Stimulated activated CD4-positive, alpha-beta T cell treated with anti-CD3 and anti-CD28 coated beads, Interleukin-4, amount 100 ng/mL, for 24 hours (primary cell): Measurements from ENCODE around the gene ENG.
"Not testable (repeated sequence)": the region's sequence is repeated elsewhere in the genome, so short reads cannot be mapped to it uniquely, and the experiment has no call there.

ENCODE experiments used
- DNase-seq: peaks from one replicate; pipeline ENCODE4 v3.0.0-alpha.2; 2020

Gene ENG

GRCh38 chr9:127863191-127863621 lies 8.7 kb upstream of the ENG start:
- DNase-seq: no peak

GRCh38 chr9:127862075-127863011 lies 7.9 kb upstream of the ENG start:
- DNase-seq: peak; percentile 25

GRCh38 chr9:127860779-127861178 lies 6.3 kb upstream of the ENG start:
- no peak for DNase-seq

- DNase-seq: no peak
Observed at GRCh38 chr9:127860260-127860659, 5.8 kb upstream of the ENG start.

- no peak for DNase-seq
Observed at GRCh38 chr9:127858041-127858512, 3.6 kb upstream of the ENG start.

GRCh38 chr9:127857278-127857677 lies 2.8 kb upstream of the ENG start:
- DNase-seq: no peak

GRCh38 chr9:127856729-127857116 lies 2.3 kb upstream of the ENG start:
- DNase-seq: no peak

GRCh38 chr9:127856094-127856728 lies 1.8 kb upstream of the ENG start:
- no peak for DNase-seq

GRCh38 chr9:127855522-127855921 lies 1.1 kb upstream of the ENG start:
- DNase-seq: no peak

GRCh38 chr9:127854960-127855359 lies 502 bp upstream of the ENG start:
- no peak for DNase-seq

GRCh38 chr9:127853312-127854183 lies 910 bp downstream of the ENG start:
- no peak for DNase-seq

GRCh38 chr9:127852829-127853228 lies 1.6 kb downstream of the ENG start:
- DNase-seq: no peak

- no peak for DNase-seq
Observed at GRCh38 chr9:127850286-127850830, 4.1 kb downstream of the ENG start.

- DNase-seq: no peak
Observed at GRCh38 chr9:127848756-127849504, 5.5 kb downstream of the ENG start.

- DNase-seq: no peak
Observed at GRCh38 chr9:127847833-127848755, 6.4 kb downstream of the ENG start.

GRCh38 chr9:127847178-127847510 lies 7.3 kb downstream of the ENG start:
- no peak for DNase-seq

GRCh38 chr9:127846443-127847177 lies 7.8 kb downstream of the ENG start:
- no peak for DNase-seq

GRCh38 chr9:127845619-127846018 lies 8.8 kb downstream of the ENG start:
- DNase-seq: not testable (repeated sequence)

- no peak for DNase-seq
Observed at GRCh38 chr9:127844821-127845359, 9.6 kb downstream of the ENG start.
